ENCODE results near the gene NUP210L. TPM values are rescaled to one million over a fixed set of nuclear protein-coding genes. Genes with fewer than 3 reads are reported as not detected.

The NUP210L gene
- total RNA-seq, 3 donors from 2014 or later (not counting 1 experiment from before 2014, with no cell fraction given) = 0.13 to 0.24 (median 0.18) TPM

- no peaks in the 10 kb centered on the region for H3K4me1 Mint-ChIP-seq
Measured at GRCh38 chr1:154145986-154146385, 8.9 kb downstream of the NUP210L start.

GRCh38 chr1:154142358-154142757 lies 12.5 kb downstream of the NUP210L start:
- Histone ChIP-seq H3K4me1 (ENCODE audit: control insufficient read depth, insufficient read depth, low read length) (no peaks in the 10 kb centered on the region), H3K36me3 (ENCODE audit: control insufficient read depth, insufficient read depth, low read length) (no peaks in the 10 kb centered on the region), H3K9me3 (ENCODE audit: control insufficient read depth, insufficient read depth, low read length) (no peaks in the 10 kb centered on the region), H3K27ac (ENCODE audit: low read length) (no peak overlapping the region), H3K27me3 (ENCODE audit: control insufficient read depth, insufficient read depth, low read length) (no peaks in the 10 kb centered on the region), H3K4me3 (ENCODE audit: low read length) (no peak overlapping the region)
- ATAC-seq = no peak
- WGBS (ENCODE audit: insufficient coverage) = 98% methylated on average over 6 of the region's 6 CpGs
- no peaks in the 10 kb centered on the region for H3K9me3 Mint-ChIP-seq
- no peak for DNase-seq
- H3K4me1 Mint-ChIP-seq = no peaks in the 10 kb centered on the region
- H3K4me3 Mint-ChIP-seq = no peak overlapping the region
- TF ChIP-seq CTCF (IDR thresholded peaks at IDR 0.05) = no peak
- no peak overlapping the region for H3K27ac Mint-ChIP-seq
- no peaks in the 10 kb centered on the region for H3K36me3 Mint-ChIP-seq
- no peaks in the 10 kb centered on the region for H3K27me3 Mint-ChIP-seq (ENCODE audit: low read depth in 2 of 2)
- intact Hi-C loops (cut with micrococcal nuclease) = no loop called here

More at GRCh38 chr1:154145986-154146385, 8.9 kb downstream of the NUP210L start:
- Mint-ChIP-seq H3K4me3 (no peak overlapping the region), H3K36me3 (no peaks in the 10 kb centered on the region), H3K9me3 (no peaks in the 10 kb centered on the region), H3K27ac (no peak overlapping the region), H3K27me3 (ENCODE audit: low read depth in 2 of 2) (no peaks in the 10 kb centered on the region)
- DNase-seq (peak in 1 of 2 donors; percentile 27), ATAC-seq (no peak)
- no peaks in the 10 kb centered on the region for H3K27me3 ChIP-seq (ENCODE audit: control insufficient read depth, insufficient read depth, low read length)
- 100% methylated on average over 2 of the region's 2 CpGs for WGBS (ENCODE audit: insufficient coverage)
- intact Hi-C loops (cut with micrococcal nuclease) = no loop called here
- H3K4me1 ChIP-seq (ENCODE audit: control insufficient read depth, insufficient read depth, low read length) = no peaks in the 10 kb centered on the region
- no peaks in the 10 kb centered on the region for H3K9me3 ChIP-seq (ENCODE audit: control insufficient read depth, insufficient read depth, low read length)
- H3K36me3 ChIP-seq (ENCODE audit: control insufficient read depth, insufficient read depth, low read length) = no peaks in the 10 kb centered on the region
- peak; percentile 37 for TF ChIP-seq CTCF (IDR thresholded peaks at IDR 0.05)
- H3K4me3 ChIP-seq (ENCODE audit: low read length) = no peak overlapping the region
- no peak overlapping the region for H3K27ac ChIP-seq (ENCODE audit: low read length)

GRCh38 chr1:154141240-154141639 lies 13.6 kb downstream of the NUP210L start:
- H3K36me3 ChIP-seq (ENCODE audit: control insufficient read depth, insufficient read depth, low read length) = no peaks in the 10 kb centered on the region
- no peaks in the 10 kb centered on the region for H3K9me3 ChIP-seq (ENCODE audit: control insufficient read depth, insufficient read depth, low read length)
- TF ChIP-seq CTCF (IDR thresholded peaks at IDR 0.05) = no peak
- intact Hi-C loops (cut with micrococcal nuclease) = no loop called here
- Mint-ChIP-seq H3K36me3 (no peaks in the 10 kb centered on the region), H3K27me3 (ENCODE audit: low read depth in 2 of 2) (no peaks in the 10 kb centered on the region), H3K27ac (no peak overlapping the region), H3K4me3 (no peak overlapping the region), H3K4me1 (no peaks in the 10 kb centered on the region), H3K9me3 (no peaks in the 10 kb centered on the region)
- no peaks in the 10 kb centered on the region for H3K4me1 ChIP-seq (ENCODE audit: control insufficient read depth, insufficient read depth, low read length)
- no peak for ATAC-seq
- no peaks in the 10 kb centered on the region for H3K27me3 ChIP-seq (ENCODE audit: control insufficient read depth, insufficient read depth, low read length)
- no peak overlapping the region for H3K4me3 ChIP-seq (ENCODE audit: low read length)
- no peak for DNase-seq
- WGBS (ENCODE audit: insufficient coverage) = 46% methylated on average over 2 of the region's 3 CpGs
- H3K27ac ChIP-seq (ENCODE audit: low read length) = no peak overlapping the region

GRCh38 chr1:154137888-154138287 lies 17.0 kb downstream of the NUP210L start:
- Histone ChIP-seq H3K4me3 (ENCODE audit: low read length) (no peak overlapping the region), H3K27ac (ENCODE audit: low read length) (no peak overlapping the region), H3K36me3 (ENCODE audit: control insufficient read depth, insufficient read depth, low read length) (no peaks in the 10 kb centered on the region), H3K9me3 (ENCODE audit: control insufficient read depth, insufficient read depth, low read length) (no peaks in the 10 kb centered on the region), H3K27me3 (ENCODE audit: control insufficient read depth, insufficient read depth, low read length) (no peaks in the 10 kb centered on the region), H3K4me1 (ENCODE audit: control insufficient read depth, insufficient read depth, low read length) (no peaks in the 10 kb centered on the region)
- no peak overlapping the region for H3K4me3 Mint-ChIP-seq
- no peak for DNase-seq
- H3K4me1 Mint-ChIP-seq = no peaks in the 10 kb centered on the region
- intact Hi-C loops (cut with micrococcal nuclease) = no loop called here
- WGBS (ENCODE audit: insufficient coverage) = 100% methylated on average over 1 of the region's 3 CpGs
- H3K27me3 Mint-ChIP-seq (ENCODE audit: low read depth in 2 of 2) = no peaks in the 10 kb centered on the region
- no peak for ATAC-seq
- H3K9me3 Mint-ChIP-seq = no peaks in the 10 kb centered on the region
- no peak overlapping the region for H3K27ac Mint-ChIP-seq
- no peak for TF ChIP-seq CTCF (IDR thresholded peaks at IDR 0.05)
- H3K36me3 Mint-ChIP-seq = no peaks in the 10 kb centered on the region
